ENCODE results near the gene TSHZ1.

Gene TSHZ1

GRCh38 chr18:75269696-75270095 is 59.1 kb downstream of the TSHZ1 start:
- H3K27me3 ChIP-seq (ENCODE audit: control insufficient read depth in 2 of 2, insufficient read depth in 2 of 2, low read length in 2 of 2) = no peaks in the 10 kb centered on the region

GRCh38 chr18:75271952-75272351 is 61.4 kb downstream of the TSHZ1 start:
- Histone ChIP-seq H3K27me3 (ENCODE audit: control insufficient read depth in 2 of 2, insufficient read depth in 2 of 2, low read length in 2 of 2) (no peaks in the 10 kb centered on the region), H3K9ac (ENCODE audit: low read depth in 1 of 2, low read length in 2 of 2) (no peak overlapping the region), H3K4me3 (ENCODE audit: low read length in 2 of 2) (no peak overlapping the region), H3K27ac (ENCODE audit: low read depth in 2 of 2, low read length in 2 of 2) (no peak overlapping the region), H3K9me3 (ENCODE audit: control insufficient read depth in 2 of 2, low read length in 2 of 2) (no peaks in the 10 kb centered on the region), H3K36me3 (ENCODE audit: control insufficient read depth in 2 of 2, insufficient read depth in 2 of 2, low read length in 2 of 2) (no peaks in the 10 kb centered on the region), H3K4me1 (ENCODE audit: control insufficient read depth in 2 of 2, insufficient read depth in 2 of 2, low read length in 2 of 2) (no peaks in the 10 kb centered on the region)

More at GRCh38 chr18:75269696-75270095, 59.1 kb downstream of the TSHZ1 start:
- Histone ChIP-seq H3K36me3 (ENCODE audit: control insufficient read depth in 2 of 2, insufficient read depth in 2 of 2, low read length in 2 of 2) (no peaks in the 10 kb centered on the region), H3K4me1 (ENCODE audit: control insufficient read depth in 2 of 2, insufficient read depth in 2 of 2, low read length in 2 of 2) (no peaks in the 10 kb centered on the region), H3K9ac (ENCODE audit: low read depth in 1 of 2, low read length in 2 of 2) (no peak overlapping the region), H3K27ac (ENCODE audit: low read depth in 2 of 2, low read length in 2 of 2) (no peak overlapping the region), H3K4me3 (ENCODE audit: low read length in 2 of 2) (no peak overlapping the region), H3K9me3 (ENCODE audit: control insufficient read depth in 2 of 2, low read length in 2 of 2) (no peaks in the 10 kb centered on the region)

- Histone ChIP-seq H3K36me3 (ENCODE audit: control insufficient read depth in 2 of 2, insufficient read depth in 2 of 2, low read length in 2 of 2) (no peaks in the 10 kb centered on the region), H3K4me1 (ENCODE audit: control insufficient read depth in 2 of 2, insufficient read depth in 2 of 2, low read length in 2 of 2) (no peaks in the 10 kb centered on the region), H3K9ac (ENCODE audit: low read depth in 1 of 2, low read length in 2 of 2) (no peak overlapping the region), H3K27ac (ENCODE audit: low read depth in 2 of 2, low read length in 2 of 2) (no peak overlapping the region), H3K27me3 (ENCODE audit: control insufficient read depth in 2 of 2, insufficient read depth in 2 of 2, low read length in 2 of 2) (no peaks in the 10 kb centered on the region), H3K9me3 (ENCODE audit: control insufficient read depth in 2 of 2, low read length in 2 of 2) (no peaks in the 10 kb centered on the region), H3K4me3 (ENCODE audit: low read length in 2 of 2) (no peak overlapping the region)
Measured at GRCh38 chr18:75273817-75274216, 63.2 kb downstream of the TSHZ1 start.

GRCh38 chr18:75275226-75275625 is 64.6 kb downstream of the TSHZ1 start:
- no peaks in the 10 kb centered on the region for H3K27me3 ChIP-seq (ENCODE audit: control insufficient read depth in 2 of 2, insufficient read depth in 2 of 2, low read length in 2 of 2)
- no peaks in the 10 kb centered on the region for H3K9me3 ChIP-seq (ENCODE audit: control insufficient read depth in 2 of 2, low read length in 2 of 2)
- H3K9ac ChIP-seq (ENCODE audit: low read depth in 1 of 2, low read length in 2 of 2) = no peak overlapping the region
- H3K27ac ChIP-seq (ENCODE audit: low read depth in 2 of 2, low read length in 2 of 2) = no peak overlapping the region
- no peaks in the 10 kb centered on the region for H3K4me1 ChIP-seq (ENCODE audit: control insufficient read depth in 2 of 2, insufficient read depth in 2 of 2, low read length in 2 of 2)
- no peaks in the 10 kb centered on the region for H3K36me3 ChIP-seq (ENCODE audit: control insufficient read depth in 2 of 2, insufficient read depth in 2 of 2, low read length in 2 of 2)
- no peak overlapping the region for H3K4me3 ChIP-seq (ENCODE audit: low read length in 2 of 2)

GRCh38 chr18:75276818-75277609 is 66.4 kb downstream of the TSHZ1 start:
- Histone ChIP-seq H3K4me3 (ENCODE audit: low read length in 2 of 2) (no peak overlapping the region), H3K27ac (ENCODE audit: low read depth in 2 of 2, low read length in 2 of 2) (no peak overlapping the region), H3K36me3 (ENCODE audit: control insufficient read depth in 2 of 2, insufficient read depth in 2 of 2, low read length in 2 of 2) (no peaks in the 10 kb centered on the region), H3K9me3 (ENCODE audit: control insufficient read depth in 2 of 2, low read length in 2 of 2) (no peaks in the 10 kb centered on the region), H3K27me3 (ENCODE audit: control insufficient read depth in 2 of 2, insufficient read depth in 2 of 2, low read length in 2 of 2) (no peaks in the 10 kb centered on the region), H3K4me1 (ENCODE audit: control insufficient read depth in 2 of 2, insufficient read depth in 2 of 2, low read length in 2 of 2) (peaks cover 0 to 5% of the 10 kb centered on the region in 2 donors), H3K9ac (ENCODE audit: low read depth in 1 of 2, low read length in 2 of 2) (no peak overlapping the region)

GRCh38 chr18:75277610-75277928 is 67.0 kb downstream of the TSHZ1 start:
- Histone ChIP-seq H3K9me3 (ENCODE audit: control insufficient read depth in 2 of 2, low read length in 2 of 2) (no peaks in the 10 kb centered on the region), H3K4me3 (ENCODE audit: low read length in 2 of 2) (no peak overlapping the region), H3K27ac (ENCODE audit: low read depth in 2 of 2, low read length in 2 of 2) (no peak overlapping the region), H3K36me3 (ENCODE audit: control insufficient read depth in 2 of 2, insufficient read depth in 2 of 2, low read length in 2 of 2) (no peaks in the 10 kb centered on the region), H3K9ac (ENCODE audit: low read depth in 1 of 2, low read length in 2 of 2) (no peak overlapping the region), H3K4me1 (ENCODE audit: control insufficient read depth in 2 of 2, insufficient read depth in 2 of 2, low read length in 2 of 2) (peaks cover 0 to 5% of the 10 kb centered on the region in 2 donors), H3K27me3 (ENCODE audit: control insufficient read depth in 2 of 2, insufficient read depth in 2 of 2, low read length in 2 of 2) (no peaks in the 10 kb centered on the region)

GRCh38 chr18:75279381-75279780 is 68.8 kb downstream of the TSHZ1 start:
- no peak overlapping the region for H3K4me3 ChIP-seq (ENCODE audit: low read length in 2 of 2)

GRCh38 chr18:75280427-75281280 is 70.1 kb downstream of the TSHZ1 start:
- H3K9ac ChIP-seq (ENCODE audit: low read depth in 1 of 2, low read length in 2 of 2) = no peak overlapping the region
- H3K27ac ChIP-seq (ENCODE audit: low read depth in 2 of 2, low read length in 2 of 2) = no peak overlapping the region
- H3K4me3 ChIP-seq (ENCODE audit: low read length in 2 of 2) = no peak overlapping the region

More at GRCh38 chr18:75279381-75279780, 68.8 kb downstream of the TSHZ1 start:
- Histone ChIP-seq H3K27me3 (ENCODE audit: control insufficient read depth in 2 of 2, insufficient read depth in 2 of 2, low read length in 2 of 2) (no peaks in the 10 kb centered on the region), H3K9me3 (ENCODE audit: control insufficient read depth in 2 of 2, low read length in 2 of 2) (no peaks in the 10 kb centered on the region), H3K36me3 (ENCODE audit: control insufficient read depth in 2 of 2, insufficient read depth in 2 of 2, low read length in 2 of 2) (no peaks in the 10 kb centered on the region), H3K9ac (ENCODE audit: low read depth in 1 of 2, low read length in 2 of 2) (no peak overlapping the region), H3K27ac (ENCODE audit: low read depth in 2 of 2, low read length in 2 of 2) (no peak overlapping the region), H3K4me1 (ENCODE audit: control insufficient read depth in 2 of 2, insufficient read depth in 2 of 2, low read length in 2 of 2) (peaks cover 0 to 5% of the 10 kb centered on the region in 2 donors)

GRCh38 chr18:75282746-75283145 is 72.1 kb downstream of the TSHZ1 start:
- Histone ChIP-seq H3K9me3 (ENCODE audit: control insufficient read depth in 2 of 2, low read length in 2 of 2) (no peaks in the 10 kb centered on the region), H3K27ac (ENCODE audit: low read depth in 2 of 2, low read length in 2 of 2) (no peak overlapping the region), H3K4me1 (ENCODE audit: control insufficient read depth in 2 of 2, insufficient read depth in 2 of 2, low read length in 2 of 2) (peaks cover 0 to 5% of the 10 kb centered on the region in 2 donors), H3K9ac (ENCODE audit: low read depth in 1 of 2, low read length in 2 of 2) (no peak overlapping the region), H3K27me3 (ENCODE audit: control insufficient read depth in 2 of 2, insufficient read depth in 2 of 2, low read length in 2 of 2) (no peaks in the 10 kb centered on the region), H3K36me3 (ENCODE audit: control insufficient read depth in 2 of 2, insufficient read depth in 2 of 2, low read length in 2 of 2) (peaks cover 19 to 21% of the 10 kb centered on the region in 2 donors), H3K4me3 (ENCODE audit: low read length in 2 of 2) (no peak overlapping the region)

More at GRCh38 chr18:75280427-75281280, 70.1 kb downstream of the TSHZ1 start:
- Histone ChIP-seq H3K4me1 (ENCODE audit: control insufficient read depth in 2 of 2, insufficient read depth in 2 of 2, low read length in 2 of 2) (peaks cover 0 to 5% of the 10 kb centered on the region in 2 donors), H3K27me3 (ENCODE audit: control insufficient read depth in 2 of 2, insufficient read depth in 2 of 2, low read length in 2 of 2) (no peaks in the 10 kb centered on the region), H3K9me3 (ENCODE audit: control insufficient read depth in 2 of 2, low read length in 2 of 2) (no peaks in the 10 kb centered on the region), H3K36me3 (ENCODE audit: control insufficient read depth in 2 of 2, insufficient read depth in 2 of 2, low read length in 2 of 2) (peaks cover 2 to 5% of the 10 kb centered on the region in 2 donors)

- H3K4me3 ChIP-seq (ENCODE audit: low read length in 2 of 2) = no peak overlapping the region
- H3K36me3 ChIP-seq (ENCODE audit: control insufficient read depth in 2 of 2, insufficient read depth in 2 of 2, low read length in 2 of 2) = peaks cover 21 to 24% of the 10 kb centered on the region in 2 donors
- H3K27me3 ChIP-seq (ENCODE audit: control insufficient read depth in 2 of 2, insufficient read depth in 2 of 2, low read length in 2 of 2) = no peaks in the 10 kb centered on the region
- H3K9me3 ChIP-seq (ENCODE audit: control insufficient read depth in 2 of 2, low read length in 2 of 2) = no peaks in the 10 kb centered on the region
- peaks cover 0 to 5% of the 10 kb centered on the region in 2 donors for H3K4me1 ChIP-seq (ENCODE audit: control insufficient read depth in 2 of 2, insufficient read depth in 2 of 2, low read length in 2 of 2)
- H3K27ac ChIP-seq (ENCODE audit: low read depth in 2 of 2, low read length in 2 of 2) = no peak overlapping the region
- H3K9ac ChIP-seq (ENCODE audit: low read depth in 1 of 2, low read length in 2 of 2) = no peak overlapping the region
Measured at GRCh38 chr18:75283731-75284130, 73.1 kb downstream of the TSHZ1 start.
